Endothelial cell of umbilical vein (primary cell): ENCODE results near the gene GSTO2. TPM values are rescaled to one million over a fixed set of nuclear protein-coding genes. Genes with fewer than 3 reads are reported as not detected.

ENCODE experiments used
- BruUV-seq: library from RNA; stranded (reverse); fragments of 400-500 nt; replicated peaks from 2 replicates; lab custom pipeline; 2021; lab: Mats Ljungman, UMichigan
- CTCF ChIA-PET: fragments of 300-600, 350-600 bp; sonication (Branson Sonifier 250); formaldehyde crosslinking; loops from one replicate; lab custom pipeline; 2021; ENCODE audit warnings: antibody characterized with exemption, inconsistent platforms; lab: Charles Lee
- POLR2A ChIA-PET: fragments of 300-600, 350-600 bp; sonication (Branson Sonifier 250); formaldehyde crosslinking; loops from one replicate; lab custom pipeline; 2021; ENCODE audit warnings: antibody characterized with exemption, inconsistent platforms; lab: Charles Lee
- DNase-seq: peaks from one replicate; pipeline ENCODE4 v3.0.0-alpha.2; 2011; ENCODE audit warnings: low read depth, low spot score
- FAIRE-seq: peaks from 2 replicates; lab custom pipeline; 2011; peaks lifted over from hg19 to GRCh38; lab: Jason Lieb, UNC
- H2AFZ ChIP-seq: 2 replicates; pipeline ENCODE4 v1.6.0; 2012; ENCODE audit warnings: low read depth, low read length, control low read depth, inconsistent platforms
- H3K27ac ChIP-seq: 2 replicates; pipeline ENCODE4 v1.5.1; 2011; ENCODE audit warnings: low read depth, mild to moderate bottlenecking, control low read depth, low read length, moderate library complexity; ENCODE audit not compliant: insufficient read depth
- H3K27me3 ChIP-seq, 2 experiments: 2 replicates each; pipeline versions ENCODE4 v1.6.0 to v1.6.1; 2011; ENCODE audit warnings: low read length in 2 of 2, mixed read lengths in 1 of 2; ENCODE audit not compliant: control insufficient read depth in 2 of 2, insufficient read depth in 2 of 2
- H3K36me3 ChIP-seq, 2 experiments: 2 replicates in 1 of 2; 3 replicates in 1 of 2; pipeline ENCODE4 v1.5.1; 2011; ENCODE audit warnings: low read length in 2 of 2, mild to moderate bottlenecking in 1 of 2, moderate library complexity in 1 of 2; ENCODE audit not compliant: control insufficient read depth in 2 of 2, insufficient read depth in 2 of 2; ENCODE audit errors: extremely low read depth in 1 of 2
- H3K4me1 ChIP-seq: 3 replicates; pipeline ENCODE4 v1.5.1; 2011; ENCODE audit warnings: mild to moderate bottlenecking, low read length; ENCODE audit not compliant: control insufficient read depth, insufficient read depth; ENCODE audit errors: extremely low read depth
- H3K4me2 ChIP-seq: 2 replicates; pipeline ENCODE4 v1.6.1; 2011; ENCODE audit warnings: low read length, control low read depth, mixed read lengths; ENCODE audit not compliant: insufficient read depth
- H3K4me3 ChIP-seq, 3 experiments: fragments of 200-600 bp in 1 of 3; sonication (generic), shearing (Covaris generic) in 1 of 3; replicated peaks in 1 of 3; 2 replicates each; pipeline ENCODE4 v1.5.1; 2011 to 2016; ENCODE audit warnings: control low read depth in 3 of 3, low read length in 3 of 3, mild to moderate bottlenecking in 2 of 3, inconsistent platforms in 1 of 3, low read depth in 1 of 3, moderate library complexity in 1 of 3; ENCODE audit not compliant: insufficient read depth in 1 of 3
- H3K79me2 ChIP-seq: 2 replicates; pipeline ENCODE4 v1.6.0; 2012; ENCODE audit warnings: low read length, inconsistent platforms; ENCODE audit not compliant: control insufficient read depth, insufficient read depth
- H3K9ac ChIP-seq: replicated peaks from 2 replicates; pipeline ENCODE3; 2011; ENCODE audit warnings: low read length, control low read depth; ENCODE audit not compliant: insufficient read depth; ENCODE audit errors: extremely low read depth
- H3K9me1 ChIP-seq: replicated peaks from 3 replicates; pipeline ENCODE4 v1.6.0; 2011; ENCODE audit warnings: mild to moderate bottlenecking, low read length; ENCODE audit not compliant: control insufficient read depth, insufficient read depth; ENCODE audit errors: extremely low read depth
- H3K9me3 ChIP-seq: replicated peaks from 2 replicates; pipeline ENCODE4 v1.5.1; 2012; ENCODE audit warnings: low read length, inconsistent platforms; ENCODE audit not compliant: control insufficient read depth, insufficient read depth
- H4K20me1 ChIP-seq: replicated peaks from 2 replicates; pipeline ENCODE3; 2011; ENCODE audit warnings: mild to moderate bottlenecking, low read length; ENCODE audit not compliant: control insufficient read depth, insufficient read depth; ENCODE audit errors: extremely low read depth
- CTCF ChIP-seq, 2 donors: IDR thresholded peaks; 1 replicate in 1 of 2; 2 replicates in 1 of 2; pipeline ENCODE4 v1.5.1; 2011; ENCODE audit warnings: low read length in 2 of 2, mild to moderate bottlenecking in 2 of 2, moderate library complexity in 2 of 2, control low read depth in 1 of 2, inconsistent platforms in 1 of 2, low read depth in 1 of 2; ENCODE audit not compliant: insufficient read depth in 1 of 2; ENCODE audit errors: extremely low read depth in 1 of 2
- FOS ChIP-seq: IDR thresholded peaks from 2 replicates; pipeline ENCODE4 v1.6.1; 2011; ENCODE audit warnings: mild to moderate bottlenecking, low read length, moderate library complexity, borderline replicate concordance; ENCODE audit not compliant: insufficient read depth
- MYC ChIP-seq: IDR thresholded peaks from one replicate; pipeline ENCODE4 v1.6.1; 2011; ENCODE audit warnings: mild to moderate bottlenecking, low read depth, low read length
- POLR2AphosphoS5 ChIP-seq: IDR thresholded peaks from 2 replicates; pipeline ENCODE4 v1.6.1; 2012; ENCODE audit warnings: low read depth, mild to moderate bottlenecking, control low read depth, low read length, moderate library complexity; ENCODE audit not compliant: insufficient read depth
- dilution Hi-C: fragments of 300-500 bp; cut with MboI; formaldehyde crosslinking; loops from one replicate; pipeline ENCODE4 v1.15.0; 2019; ENCODE audit warnings: low sequenced_read_pairs; ENCODE audit not compliant: extremely low pct_ligation_motif_present
- intact Hi-C: fragments of 100-400 bp; cut with micrococcal nuclease; formaldehyde crosslinking; loops from one replicate; pipeline ENCODE4 v1.10.0; 2022
- polyA plus RNA-seq, 4 experiments: library from polyadenylated mRNA; depleted of rRNA in 3 of 4; stranded (reverse) in 3 of 4; unstranded in 1 of 4; fragments of >200 nt; gene quantifications; 2 replicates each; pipeline versions ENCODE4 v1.2.1 to v1.2.3, GENCODE V29; 2011 to 2012; ENCODE audit warnings: missing spikeins in 1 of 4
- total RNA-seq: library from RNA; stranded (reverse); gene quantifications from 2 replicates; pipeline ENCODE4 v1.2.3, GENCODE V29; 2021

GSTO2 gene
- total and polyA plus RNA-seq, 2 donors (not counting 3 experiments of a cell fraction or from before 2014, with no cell fraction given), result 0.84 to 1.4 TPM

DNA sequence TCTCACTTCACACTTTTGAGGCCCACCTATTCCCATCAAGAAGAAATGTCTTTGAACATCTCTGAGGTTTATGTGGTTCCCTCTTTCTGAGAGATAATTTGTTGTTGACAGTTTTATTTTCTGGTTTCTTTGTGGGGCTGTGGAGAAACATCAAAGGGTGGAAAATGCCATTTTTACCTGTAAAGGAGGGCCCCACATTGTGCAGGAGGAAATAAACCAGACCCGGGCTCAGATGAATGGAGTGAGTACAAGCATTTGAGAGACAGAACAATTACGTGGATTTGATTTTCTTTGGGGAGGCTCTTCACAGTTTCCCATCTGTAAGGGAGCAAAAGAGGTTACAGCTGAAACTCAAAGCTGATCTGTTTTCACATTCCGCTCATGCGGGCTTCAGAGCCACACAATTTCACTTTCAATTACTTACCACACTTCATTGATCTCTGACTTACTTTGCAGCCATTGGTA, 39.5 kb downstream of the GSTO2 start:
- dilution Hi-C loops (no loop called here), intact Hi-C loops (no loop called here)
- H3K4me3 ChIP-seq, result no peak overlapping the region
- DNase-seq (no peak), FAIRE-seq (no peak)
- no peaks in the 10 kb centered on the region for H4K20me1 ChIP-seq
- H2AFZ ChIP-seq, result no peak overlapping the region
- H3K27me3 ChIP-seq, result no peaks in the 10 kb centered on the region
- H3K79me2 ChIP-seq, result peaks cover 34% of the 10 kb centered on the region
- CTCF ChIA-PET, result interaction anchor here (1.0 to 5.8 kb wide), 4 partner anchors 14 to 45 kb away, joined by 3 to 81 read pairs (median 34); partner anchors contain the start of gene CFAP58
- POLR2A ChIA-PET, result no interaction called here
- H3K9me3 ChIP-seq, result no peaks in the 10 kb centered on the region
- no peaks in the 10 kb centered on the region for H3K9me1 ChIP-seq
- no peak overlapping the region for H3K27ac ChIP-seq
- H3K4me1 ChIP-seq, result peaks cover 12% of the 10 kb centered on the region
- no peak overlapping the region for H3K4me2 ChIP-seq
- TF ChIP-seq POLR2AphosphoS5 (no peak), MYC (no peak), CTCF (IDR thresholded peaks at IDR 0.05; ENCODE audit: extremely low read depth in 1 of 2, insufficient read depth in 1 of 2, low read depth in 1 of 2, low read length in 2 of 2) (no peak), FOS (no peak)
- no peak overlapping the region for H3K9ac ChIP-seq
- no TSS peak for BruUV-seq
- peaks cover 3 to 6% of the 10 kb centered on the region in 2 experiments for H3K36me3 ChIP-seq
